ENCODE data around the gene CSNK2B.
"Not testable (repeated sequence)": the region's sequence is repeated elsewhere in the genome, so short reads cannot be mapped to it uniquely, and the experiment has no call there.

The CSNK2B gene

GRCh38 chr6:31687860-31688693 lies 22.2 kb downstream of the CSNK2B start:
- no peak for DNase-seq (ENCODE audit: low read depth in 2 of 3, low spot score in 1 of 3)

DNA sequence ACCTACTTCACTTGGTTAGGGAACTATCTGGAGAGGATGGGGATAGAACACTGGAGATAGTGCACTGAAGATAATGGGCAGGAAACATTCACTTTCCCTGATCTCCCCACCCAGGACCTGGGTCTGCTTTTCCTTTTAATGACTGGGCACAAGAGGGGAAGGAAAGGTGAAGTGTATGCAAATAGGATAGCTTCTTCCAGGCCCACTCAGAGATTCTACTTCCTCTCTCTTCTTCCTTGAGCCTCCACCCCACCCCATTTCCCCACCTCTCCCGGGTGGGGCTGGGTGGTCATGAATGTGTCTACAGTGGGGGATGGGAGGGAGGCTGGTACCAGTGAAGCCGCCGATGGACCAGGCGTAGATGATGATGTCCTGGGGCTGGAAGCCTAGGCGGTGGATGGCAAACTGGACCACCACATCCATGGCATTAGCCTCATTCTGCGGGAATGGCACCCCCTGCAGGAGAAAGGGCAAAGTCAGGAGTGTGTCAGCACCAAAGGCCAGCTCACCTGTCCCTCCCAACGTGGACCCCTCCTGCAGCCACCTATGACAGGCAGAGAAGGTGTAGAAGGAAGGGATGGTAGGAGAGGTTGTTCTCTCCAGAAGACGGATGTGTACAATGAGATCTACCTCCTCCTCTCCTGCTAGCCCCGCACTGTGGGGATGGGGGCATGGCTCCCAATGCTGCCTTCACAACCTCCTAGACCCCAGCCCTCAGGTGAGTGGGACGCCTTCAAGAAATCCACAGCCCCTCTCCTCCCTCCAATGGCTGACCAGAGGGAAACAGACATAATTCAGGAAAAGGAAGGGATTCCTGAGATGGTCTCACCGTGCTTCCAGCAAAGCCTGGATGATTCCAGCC lies 23.6 kb downstream of the CSNK2B start:
- no peak for DNase-seq (ENCODE audit: low read depth in 2 of 3, low spot score in 1 of 3)

DNA sequence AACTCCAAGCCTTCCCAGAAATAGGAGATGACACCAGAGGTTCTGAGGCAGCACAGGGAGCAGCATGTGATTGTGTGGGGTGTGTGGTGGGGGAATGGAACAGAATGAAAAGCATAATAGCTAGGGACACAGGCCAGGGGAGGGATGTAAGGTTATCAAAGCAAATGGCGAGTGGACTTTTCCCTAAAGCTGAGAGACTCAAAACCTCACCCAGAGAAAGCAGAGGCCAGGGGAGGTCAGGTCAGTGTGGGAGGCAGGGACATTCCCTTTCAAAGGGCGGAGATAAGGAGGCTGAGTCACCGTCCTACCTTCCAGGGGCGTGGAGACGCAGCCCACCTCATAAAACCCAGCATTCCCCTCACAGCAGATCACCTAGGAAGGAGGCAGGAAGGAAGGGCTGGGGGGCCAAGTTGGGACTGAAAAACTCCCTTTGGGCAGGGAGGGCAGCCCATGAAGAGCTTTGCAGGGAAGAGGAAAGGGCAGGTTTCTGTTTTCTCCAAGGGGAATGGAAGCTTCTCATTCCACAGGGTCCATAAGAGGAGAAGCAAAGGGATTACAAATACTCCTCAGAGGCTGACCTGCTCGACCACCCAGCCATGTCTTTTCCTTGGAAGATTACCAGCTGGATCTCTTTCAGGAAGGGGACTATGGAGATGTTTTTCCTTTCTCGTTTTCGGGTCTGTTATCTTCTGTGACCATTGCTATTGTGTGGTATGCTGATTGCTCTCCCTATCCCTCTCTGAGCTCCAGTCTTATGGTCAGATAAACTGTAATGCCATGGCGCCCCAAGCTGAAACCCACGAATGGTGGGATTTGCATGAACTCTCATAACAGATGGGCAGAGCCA lies 24.6 kb downstream of the CSNK2B start:
- no peak for DNase-seq (ENCODE audit: low read depth in 2 of 3, low spot score in 1 of 3)

DNA sequence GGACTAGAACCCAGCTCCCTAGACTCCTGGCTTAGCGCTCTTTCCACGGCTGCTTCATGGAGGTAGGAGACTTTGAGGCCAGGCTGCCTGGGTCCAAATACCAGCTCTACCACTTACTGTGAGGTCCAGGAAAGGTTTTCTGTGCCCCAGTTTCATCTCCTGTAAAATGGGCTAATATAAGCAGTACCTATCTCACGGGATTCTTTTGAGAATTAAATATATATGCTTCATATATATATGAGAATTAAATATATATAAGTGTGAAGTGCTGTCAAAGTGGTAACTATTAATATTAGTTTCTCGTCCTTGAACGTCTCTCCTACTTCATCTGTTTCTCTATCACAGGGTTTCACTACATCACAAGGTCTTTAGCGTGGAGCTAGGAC lies 25.2 kb downstream of the CSNK2B start:
- no peak for DNase-seq (ENCODE audit: low read depth in 2 of 3, low spot score in 1 of 3)

- no peak for DNase-seq (ENCODE audit: low read depth in 2 of 3, low spot score in 1 of 3)
These were observed 25.8 kb downstream of the CSNK2B start for GRCh38 chr6:31691564-31692108.

- no peak for DNase-seq (ENCODE audit: low read depth in 2 of 3, low spot score in 1 of 3)
These were observed 26.5 kb downstream of the CSNK2B start for GRCh38 chr6:31692353-31692752.

- no peak for DNase-seq (ENCODE audit: low read depth in 2 of 3, low spot score in 1 of 3)
These were observed 27.0 kb downstream of the CSNK2B start for GRCh38 chr6:31692886-31693285.

- no peak for DNase-seq (ENCODE audit: low read depth in 2 of 3, low spot score in 1 of 3)
These were observed 27.7 kb downstream of the CSNK2B start for GRCh38 chr6:31693535-31693934.

GRCh38 chr6:31697555-31697954 lies 31.7 kb downstream of the CSNK2B start:
- no peak for DNase-seq (ENCODE audit: low read depth in 2 of 3, low spot score in 1 of 3)

DNA sequence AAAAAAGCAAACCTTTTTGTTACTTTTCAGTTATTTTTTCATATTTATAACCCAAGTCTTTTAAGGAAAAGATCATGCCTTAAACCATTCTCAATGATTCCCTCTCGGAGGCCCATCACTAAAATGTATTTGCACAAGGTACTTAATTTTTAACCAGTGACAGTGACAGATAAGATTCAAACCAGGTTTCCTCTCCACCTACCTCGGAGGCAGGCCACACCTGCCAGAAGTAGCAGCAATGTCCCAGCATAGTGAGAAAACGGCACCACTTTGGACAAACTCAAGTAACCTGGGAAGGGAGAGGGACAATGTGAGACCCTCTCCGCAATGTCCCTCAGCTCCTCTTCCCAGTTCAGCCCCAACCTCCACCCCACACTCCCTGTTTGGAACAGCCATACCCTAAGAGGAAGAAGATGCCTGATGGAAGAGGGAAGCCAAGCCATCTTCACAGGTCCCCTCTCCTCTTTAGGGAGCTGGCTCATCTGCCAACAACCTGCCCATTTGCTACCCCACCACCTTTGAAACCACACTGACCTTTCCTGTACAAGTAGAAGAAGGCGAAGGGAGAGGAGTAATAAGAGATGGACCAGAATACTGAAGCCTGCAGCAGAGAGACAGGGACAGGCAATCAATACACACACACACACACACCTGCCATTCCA lies 35.0 kb downstream of the CSNK2B start:
- DNase-seq (ENCODE audit: low read depth in 2 of 3, low spot score in 1 of 3), result no peak

- no peak for DNase-seq (ENCODE audit: low read depth in 2 of 3, low spot score in 1 of 3)
These were observed 36.0 kb downstream of the CSNK2B start for GRCh38 chr6:31701666-31702404.

GRCh38 chr6:31702405-31702818 lies 36.5 kb downstream of the CSNK2B start:
- DNase-seq (ENCODE audit: low read depth in 2 of 3, low spot score in 1 of 3), result peak; percentile 16 to 20 (median 20)

DNA sequence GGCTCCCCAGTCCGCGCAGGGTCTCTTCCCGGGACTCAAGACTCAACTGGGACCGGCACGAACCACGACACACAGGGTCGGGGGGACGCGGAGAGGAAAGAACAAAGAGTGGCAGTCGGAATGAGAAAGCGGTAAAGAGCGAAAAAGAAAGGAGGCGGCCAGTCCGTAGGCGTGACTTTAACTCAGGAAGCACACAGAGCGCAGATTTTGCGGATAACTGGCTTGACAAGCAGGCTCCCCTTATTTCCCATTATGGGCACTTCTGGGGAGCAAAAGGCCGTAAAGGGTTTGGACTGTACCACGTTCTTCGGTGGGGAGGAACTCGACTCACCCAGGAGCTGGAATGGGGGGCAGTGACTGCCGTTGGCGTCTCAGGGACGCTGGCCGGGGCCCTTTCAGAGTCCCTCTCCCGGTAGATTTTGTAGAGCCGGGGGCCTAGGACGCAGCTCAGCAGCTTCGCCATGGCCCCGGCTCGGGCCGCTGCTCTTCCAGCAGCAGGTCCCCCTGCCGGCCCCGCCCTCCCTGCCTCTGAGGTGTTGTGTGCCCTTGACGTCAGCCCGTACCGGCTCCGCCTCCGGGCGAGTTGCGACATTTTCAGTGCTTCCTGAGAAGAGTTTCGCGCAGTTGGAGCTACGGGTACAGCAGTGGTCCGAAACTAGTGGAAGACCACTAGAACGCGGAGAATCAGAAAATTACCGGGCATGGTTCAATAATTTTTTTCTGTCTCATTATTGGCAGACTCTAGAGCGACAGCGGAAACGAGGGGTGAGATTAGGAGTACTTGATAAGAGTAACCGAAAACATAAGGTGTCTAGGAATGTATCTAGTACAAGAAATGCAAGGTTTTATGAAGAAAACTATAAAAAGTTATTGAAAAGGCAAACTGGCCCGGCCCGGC lies 37.2 kb downstream of the CSNK2B start, which contains the start of gene ABHD16A:
Gene ABHD16A, minus strand, starts transcription at position 506 of the 898 bp plus-strand sequence. Its CDS starts 43 bp downstream, at position 463.
- peak; percentile 93 to 98 (median 94) for DNase-seq (ENCODE audit: low read depth in 2 of 3, low spot score in 1 of 3)

- DNase-seq (ENCODE audit: low read depth in 2 of 3, low spot score in 1 of 3), result no peak
These were observed 40.1 kb downstream of the CSNK2B start for GRCh38 chr6:31705931-31706330.

- DNase-seq (ENCODE audit: low read depth in 2 of 3, low spot score in 1 of 3), result no peak
These were observed 40.7 kb downstream of the CSNK2B start, which contains the start of gene LY6G6F for GRCh38 chr6:31706599-31706998. Gene LY6G6F, plus strand, starts transcription at chr6:31706866. Its CDS starts 41 bp downstream, at chr6:31706907.

DNA sequence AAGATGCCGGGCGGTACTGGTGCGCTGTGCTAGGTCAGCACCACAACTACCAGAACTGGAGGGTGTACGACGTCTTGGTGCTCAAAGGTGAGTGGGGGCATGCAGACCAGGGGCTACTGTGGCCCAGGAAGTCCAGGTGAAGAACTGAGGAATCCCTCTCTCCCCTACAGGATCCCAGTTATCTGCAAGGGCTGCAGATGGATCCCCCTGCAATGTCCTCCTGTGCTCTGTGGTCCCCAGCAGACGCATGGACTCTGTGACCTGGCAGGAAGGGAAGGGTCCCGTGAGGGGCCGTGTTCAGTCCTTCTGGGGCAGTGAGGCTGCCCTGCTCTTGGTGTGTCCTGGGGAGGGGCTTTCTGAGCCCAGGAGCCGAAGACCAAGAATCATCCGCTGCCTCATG lies 41.8 kb downstream of the CSNK2B start:
- no peak for DNase-seq (ENCODE audit: low read depth in 2 of 3, low spot score in 1 of 3)

GRCh38 chr6:31708224-31708623 lies 42.3 kb downstream of the CSNK2B start:
- no peak for DNase-seq (ENCODE audit: low read depth in 2 of 3, low spot score in 1 of 3)

- not testable (repeated sequence) for DNase-seq (ENCODE audit: low read depth in 2 of 3, low spot score in 1 of 3)
These were observed 43.3 kb downstream of the CSNK2B start for GRCh38 chr6:31709157-31709556.

All from stimulated activated CD4-positive, alpha-beta T cell treated with anti-CD3 and anti-CD28 coated beads, Interleukin-12 subunit alpha, Interleukin-12 subunit beta, amount 100 ng/mL, for 48 hours (primary cell).